Left forelimb (tissue), 1 donor: ENCODE measurements around the gene IAPP.
"Not testable (repeated sequence)": the region's sequence is repeated elsewhere in the genome, so short reads cannot be mapped to it uniquely, and the experiment has no call there.

Experiments used
- DNase-seq: peaks from one replicate; pipeline ENCODE4 v3.0.0-alpha.2; 2018; ENCODE audit warnings: low spot score

The IAPP gene

DNA sequence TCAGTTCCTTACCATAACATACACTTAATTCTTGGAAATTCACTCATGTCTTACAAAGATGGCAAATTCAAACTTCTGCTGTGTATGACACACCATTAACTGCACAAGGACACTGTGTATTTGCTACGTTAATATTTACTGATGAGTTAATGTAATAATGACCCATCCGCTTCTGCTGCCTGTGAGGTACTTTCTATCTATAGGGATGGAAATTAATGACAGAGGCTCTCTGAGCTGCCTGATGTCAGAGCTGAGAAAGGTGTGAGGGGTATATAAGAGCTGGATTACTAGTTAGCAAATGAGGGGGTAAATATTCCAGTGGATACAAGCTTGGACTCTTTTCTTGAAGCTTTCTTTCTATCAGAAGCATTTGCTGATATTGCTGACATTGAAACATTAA lies at the start of gene IAPP:
IAPP (plus strand) TSS at position 301 of the 400 bp plus-strand sequence. CDS start 450 bp downstream, outside the sequence.
- no peak for DNase-seq

DNA sequence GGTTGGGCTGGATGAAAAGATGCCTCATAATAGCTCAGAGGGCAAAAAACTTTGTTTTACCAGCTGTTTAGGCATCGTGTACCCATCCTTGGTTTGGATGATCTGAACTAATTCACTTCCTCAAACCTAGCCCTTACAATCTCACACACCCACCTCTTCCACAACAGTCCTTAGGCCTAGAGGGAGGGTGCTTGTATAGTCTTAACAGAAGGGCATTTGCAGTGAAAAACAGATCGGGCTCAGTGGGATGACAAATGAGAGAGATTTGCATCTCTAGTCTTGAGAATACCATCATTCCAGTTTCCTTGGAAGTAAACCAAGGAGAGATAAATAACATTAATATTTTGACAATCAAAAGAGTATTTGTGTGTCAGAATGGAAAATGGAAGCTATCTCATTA lies 49.0 kb upstream of the IAPP start:
- DNase-seq, result no peak

DNA sequence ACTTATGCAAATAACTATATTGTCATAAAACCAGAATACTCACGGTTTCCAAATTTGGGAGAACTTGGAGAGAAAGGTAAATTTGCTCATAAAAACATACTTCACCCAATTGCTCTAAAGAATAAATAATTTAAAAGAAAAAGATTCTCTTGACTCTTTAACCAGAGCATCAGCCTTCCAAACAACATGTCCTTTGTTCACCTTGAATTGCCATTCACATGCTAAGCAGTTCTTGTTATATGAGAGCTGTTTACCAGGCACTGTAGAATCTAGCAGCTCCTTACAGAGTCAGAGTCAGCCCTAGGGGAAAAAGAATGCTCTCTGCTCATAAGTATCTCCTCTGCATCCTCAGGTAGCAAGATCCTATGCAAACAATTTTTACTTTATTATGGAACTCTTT lies 48.2 kb upstream of the IAPP start:
- DNase-seq, result no peak

DNA sequence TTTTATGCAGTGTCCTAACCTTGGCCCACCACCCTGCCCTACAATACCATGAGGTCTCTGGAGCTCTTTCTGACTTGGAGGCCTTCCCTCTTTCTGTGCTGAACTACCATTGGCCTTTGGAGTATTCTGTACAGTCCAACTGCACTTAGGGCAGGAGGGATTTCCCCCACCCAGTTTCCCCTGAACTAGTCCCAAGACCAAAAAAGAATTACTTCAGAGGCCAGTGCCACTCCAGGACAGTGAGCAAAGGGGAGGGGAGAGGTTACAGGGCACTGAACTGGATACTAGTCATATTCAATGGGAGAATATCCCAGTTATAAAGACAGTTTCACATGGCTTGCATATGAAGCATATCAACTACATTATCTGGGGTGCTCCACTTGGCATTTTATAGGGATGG lies 44.1 kb upstream of the IAPP start:
- DNase-seq, result no peak

DNA sequence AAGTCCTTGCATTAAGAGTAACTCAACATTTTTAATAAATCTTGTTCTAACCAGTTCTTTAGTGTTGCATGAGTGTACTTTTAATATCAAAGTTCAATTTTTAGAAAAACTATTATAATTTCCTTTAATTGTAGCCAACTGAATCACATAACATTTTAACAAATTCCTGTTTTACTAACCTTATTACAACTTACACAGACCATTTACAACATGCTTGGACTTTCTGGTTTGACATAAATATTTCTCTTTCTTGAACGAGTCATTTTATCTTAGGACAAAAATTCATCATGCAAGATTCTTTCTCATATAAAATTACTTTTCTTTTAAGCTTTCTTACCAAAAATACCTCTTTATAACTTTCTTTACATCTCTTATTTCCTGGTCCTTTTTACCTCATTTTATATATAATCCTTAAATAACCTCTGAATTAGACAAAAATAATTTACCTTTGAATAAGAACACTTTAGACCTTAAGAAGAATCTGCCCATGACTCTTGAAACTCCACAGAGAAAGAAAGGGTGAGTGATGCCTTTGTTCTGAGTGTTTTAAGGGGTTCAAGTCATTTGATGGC lies 41.9 kb upstream of the IAPP start:
- no peak for DNase-seq

DNA sequence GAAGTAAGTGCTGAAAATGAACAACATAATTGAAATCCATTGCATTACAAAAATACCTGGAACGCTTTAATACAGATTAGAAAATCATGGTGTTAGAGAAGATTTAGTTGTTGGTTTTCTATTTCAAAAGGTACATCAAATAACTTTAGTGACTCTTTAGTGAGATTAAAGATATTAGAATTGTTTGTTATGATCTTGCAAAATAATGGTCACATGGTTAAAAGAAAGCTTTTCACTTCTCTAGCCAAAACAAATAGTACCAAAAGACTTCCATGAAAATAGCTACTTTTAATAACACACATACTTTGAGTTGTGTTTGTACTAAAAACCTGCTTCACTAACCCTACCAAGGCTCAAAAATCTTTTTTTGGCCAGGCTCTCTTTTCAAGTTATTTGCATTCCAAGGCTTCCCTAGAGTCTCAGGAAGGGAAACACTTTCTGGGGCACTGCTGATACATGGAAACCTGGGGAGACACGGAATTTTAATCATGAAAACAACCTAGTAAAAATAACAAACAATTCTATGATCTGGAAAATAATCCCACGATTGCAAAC lies 37.9 kb upstream of the IAPP start, which contains the start of gene SLCO1A2:
SLCO1A2 (minus strand) TSS at position 147 of the 555 bp plus-strand sequence. CDS start 270 bp downstream, outside the sequence.
- DNase-seq, result no peak

DNA sequence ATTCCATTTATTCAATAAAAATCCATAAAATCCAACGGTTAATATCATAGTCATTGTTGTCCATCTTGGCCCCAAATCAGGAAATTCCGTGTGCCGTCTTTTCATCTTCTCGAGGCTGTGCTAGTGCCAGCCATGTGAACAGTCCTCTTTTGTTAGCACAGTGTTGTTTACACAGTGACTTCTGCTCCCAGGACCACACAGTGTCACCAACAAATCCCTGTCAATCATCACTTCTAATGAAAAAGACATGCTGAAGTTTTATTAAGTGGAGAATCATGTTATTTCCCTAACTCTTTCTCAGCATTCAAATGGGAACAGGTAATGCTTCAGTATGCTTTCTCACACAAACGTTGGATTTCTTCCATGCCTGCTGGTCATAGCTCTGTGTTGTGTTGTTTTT lies 36.0 kb upstream of the IAPP start:
- DNase-seq, result no peak

DNA sequence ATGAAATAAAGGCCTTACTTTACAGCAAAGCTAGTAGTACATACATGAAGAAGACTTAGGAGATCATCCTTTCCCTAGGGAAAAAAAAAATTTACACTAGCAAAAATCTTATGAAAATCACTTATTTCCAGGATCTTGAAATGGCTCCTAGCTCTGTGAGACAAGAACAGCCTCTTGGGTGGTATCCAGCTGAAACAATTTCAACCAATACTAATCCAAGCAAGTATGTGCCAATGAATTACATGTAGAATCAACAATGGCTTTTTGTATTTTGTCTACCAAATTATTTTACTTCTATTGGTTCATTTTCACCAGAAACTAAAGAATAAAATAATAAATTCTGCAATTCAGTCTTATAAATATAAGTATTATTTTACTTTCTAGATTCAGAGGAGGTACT lies 35.2 kb upstream of the IAPP start:
- no peak for DNase-seq

DNA sequence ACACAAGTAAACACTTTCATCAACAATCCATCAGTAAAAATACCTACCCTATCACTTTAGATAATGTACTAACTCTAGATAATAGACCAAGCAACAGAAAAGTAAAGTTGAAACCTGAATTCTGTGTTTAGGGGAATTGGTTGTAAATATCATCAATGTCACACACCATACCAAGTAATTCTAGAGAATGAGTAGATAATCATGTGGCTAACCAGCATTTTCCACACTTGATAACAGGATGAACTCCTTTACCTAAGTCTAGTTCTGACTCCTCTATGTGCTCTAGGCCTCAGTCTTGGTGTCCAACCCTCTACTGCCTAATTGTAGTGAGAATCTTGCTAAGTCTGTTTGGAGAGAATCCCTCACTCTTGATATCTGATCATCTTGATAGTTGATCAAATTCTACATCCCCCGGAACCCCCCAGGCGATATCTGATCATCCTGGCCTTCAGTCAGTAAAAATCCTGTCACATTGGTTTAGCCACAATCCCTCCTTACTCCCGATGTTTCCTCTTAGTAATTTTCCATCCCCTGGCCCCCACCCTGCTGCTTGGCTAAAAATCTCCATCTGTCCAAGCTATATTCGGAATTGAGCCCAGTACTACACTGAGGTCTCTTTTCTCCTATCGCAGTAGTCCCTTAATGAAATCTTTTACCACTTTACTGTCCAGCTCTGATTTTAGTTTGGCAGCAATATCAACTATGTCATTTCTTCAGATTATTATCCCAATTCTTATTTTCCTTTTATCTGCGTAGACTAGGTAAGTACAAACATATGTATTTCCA lies 34.5 kb upstream of the IAPP start:
- no peak for DNase-seq

DNA sequence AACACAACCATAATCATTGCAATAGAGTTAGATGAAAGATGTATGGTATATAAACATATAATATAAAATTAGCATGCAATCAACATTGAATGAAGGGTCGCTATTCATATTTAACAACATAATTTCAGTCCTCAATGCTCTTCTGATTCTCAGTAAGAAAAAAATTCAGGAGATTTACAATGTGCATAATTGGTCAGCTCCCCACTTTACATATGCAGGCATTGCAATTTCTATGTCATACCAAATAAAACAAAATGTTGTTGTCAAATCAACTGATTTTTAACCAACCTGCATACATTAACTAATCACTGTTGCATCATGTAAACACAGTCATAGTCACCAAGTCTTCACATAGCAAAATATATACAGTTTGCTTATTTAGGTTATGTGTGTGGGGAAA lies 32.8 kb upstream of the IAPP start:
- no peak for DNase-seq

DNA sequence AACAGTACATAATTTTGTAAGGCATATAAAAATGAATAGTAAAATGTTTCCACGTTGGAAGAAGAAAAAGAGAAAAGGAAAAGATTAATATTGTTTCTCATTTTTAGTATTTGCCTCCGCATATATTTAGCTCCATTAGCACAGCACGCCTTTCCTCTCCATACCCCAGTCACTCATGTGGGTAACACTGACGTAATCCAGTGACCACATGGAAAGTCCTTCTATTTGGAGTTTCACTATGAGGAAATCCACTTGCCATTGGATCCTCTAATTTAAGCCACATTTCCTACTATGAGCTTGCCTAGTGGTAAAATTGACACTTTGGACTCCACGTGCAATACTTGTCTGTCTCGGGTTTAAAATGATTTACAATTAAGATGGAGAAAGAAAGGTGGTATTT lies 32.3 kb upstream of the IAPP start:
- DNase-seq, result no peak

DNA sequence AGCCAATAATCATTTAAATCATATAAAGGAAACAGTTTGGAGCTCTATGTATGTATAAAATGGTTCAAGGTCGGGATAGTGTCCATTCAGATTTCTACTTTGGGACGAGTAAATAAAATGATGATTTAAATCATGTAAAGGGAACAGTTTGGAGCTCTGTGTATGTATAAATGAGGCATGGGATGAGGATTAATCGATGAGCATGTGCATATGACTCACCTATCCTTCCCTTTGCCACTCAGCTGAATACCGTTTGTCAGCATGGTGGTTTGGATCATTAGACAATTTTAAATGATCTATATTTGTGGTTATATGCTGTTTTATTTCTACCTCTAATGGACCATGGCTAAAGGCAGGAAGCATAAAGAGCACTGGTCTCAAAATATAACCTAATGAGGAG lies 30.9 kb upstream of the IAPP start:
- no peak for DNase-seq

DNA sequence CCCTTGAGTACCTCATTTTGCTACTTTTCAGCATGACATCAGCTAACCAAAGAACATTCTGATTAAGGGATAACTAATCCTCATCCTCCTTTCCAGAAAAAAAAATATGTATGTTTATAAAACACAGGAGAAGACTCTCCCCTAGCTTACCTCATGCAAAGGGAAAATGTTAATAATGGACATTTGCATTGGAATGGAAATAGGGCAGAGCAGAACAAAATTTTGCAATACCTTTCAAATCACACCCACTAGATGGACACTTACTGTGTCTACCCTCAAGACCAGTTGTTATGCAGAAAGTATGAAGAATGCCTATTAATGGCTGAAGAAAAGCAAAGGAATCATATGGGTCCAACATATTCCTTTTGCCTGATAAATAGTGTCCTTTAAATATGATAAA lies 29.1 kb upstream of the IAPP start:
- DNase-seq, result no peak

DNA sequence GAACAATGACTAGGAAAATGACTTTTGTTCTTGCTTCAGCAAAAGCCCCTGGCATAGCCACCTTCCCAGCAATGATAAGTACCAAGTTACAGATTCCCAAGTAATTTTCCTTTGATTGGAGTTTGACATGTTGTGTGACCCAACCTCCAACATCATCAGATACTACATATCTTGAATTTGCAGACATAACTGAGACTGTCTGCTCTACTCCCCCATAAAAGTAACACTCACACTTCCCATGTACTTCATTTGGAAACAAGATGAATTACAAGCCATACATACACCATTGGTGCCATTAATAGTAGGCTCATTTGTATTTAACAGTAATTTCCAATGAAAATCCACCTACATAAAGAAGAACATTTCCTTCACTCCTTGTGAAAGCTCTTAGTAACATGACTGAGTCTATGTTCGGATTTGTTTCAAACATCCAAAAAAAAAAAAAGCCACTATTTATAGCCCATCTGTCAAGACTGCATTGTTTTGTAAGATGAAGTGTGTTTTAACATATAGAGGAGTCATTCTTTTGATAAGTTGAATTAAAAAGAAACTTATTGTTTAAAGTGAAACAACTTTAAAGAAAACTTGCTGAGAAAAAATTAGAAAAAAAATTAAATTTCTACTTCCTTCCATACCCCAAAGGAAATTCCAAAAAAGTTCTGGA lies 26.0 kb upstream of the IAPP start:
- no peak for DNase-seq

DNA sequence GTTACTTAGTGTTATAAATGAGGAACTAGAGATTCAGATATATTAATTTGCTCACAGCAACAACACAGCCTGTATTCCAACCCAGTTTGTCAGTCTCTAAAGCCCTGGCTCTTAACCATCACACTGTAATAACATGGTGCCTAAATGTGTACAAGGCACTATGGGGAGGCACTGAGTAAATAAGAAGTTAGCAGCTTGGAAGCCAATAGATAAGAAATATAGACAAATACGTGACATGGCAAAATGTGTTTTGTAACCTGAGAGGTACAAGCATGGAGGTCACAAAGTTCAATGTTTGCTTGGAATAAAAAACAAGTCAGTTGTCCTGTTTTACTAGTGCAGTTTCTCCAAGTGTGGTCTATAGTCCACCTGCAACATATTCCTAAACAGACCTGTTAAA lies 21.7 kb upstream of the IAPP start:
- DNase-seq, result no peak

DNA sequence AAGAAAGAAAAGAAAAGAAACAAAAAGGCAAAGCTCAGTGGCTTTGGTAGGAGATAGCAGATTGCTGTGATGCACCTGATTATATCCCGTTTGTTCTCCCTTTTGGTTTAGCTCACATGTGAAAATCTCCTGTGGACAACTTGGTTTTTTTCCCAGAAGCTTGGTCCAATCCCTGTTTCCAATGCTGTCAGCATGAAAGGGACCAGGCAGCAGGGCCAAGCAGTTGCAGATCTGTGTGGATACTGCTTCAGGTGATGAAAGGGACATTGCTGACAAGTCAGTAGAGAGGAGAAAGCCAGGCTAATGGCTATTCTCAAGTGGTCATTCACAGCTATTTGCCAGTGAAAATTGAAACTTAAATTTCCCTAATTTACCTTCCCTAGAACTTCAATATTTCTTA lies 19.2 kb upstream of the IAPP start:
- no peak for DNase-seq

DNA sequence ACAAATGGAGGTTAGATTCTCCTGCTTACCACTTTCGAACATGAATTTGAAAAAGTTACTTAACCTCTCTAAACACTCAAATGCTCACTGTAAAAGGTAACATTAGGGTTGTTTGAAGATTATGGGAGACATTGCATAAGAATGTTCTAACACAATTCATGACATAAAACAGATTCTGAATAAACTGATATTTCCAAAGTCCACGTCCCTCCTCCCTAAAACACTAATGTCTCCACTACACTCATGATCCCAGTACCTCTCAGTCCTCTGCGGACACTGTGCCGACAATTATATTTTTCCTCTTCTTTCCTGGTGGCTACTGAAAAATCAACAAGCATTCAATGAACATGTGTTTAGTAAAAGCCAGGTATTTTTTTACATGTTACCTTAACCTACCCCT lies 18.8 kb upstream of the IAPP start:
- DNase-seq, result no peak

DNA sequence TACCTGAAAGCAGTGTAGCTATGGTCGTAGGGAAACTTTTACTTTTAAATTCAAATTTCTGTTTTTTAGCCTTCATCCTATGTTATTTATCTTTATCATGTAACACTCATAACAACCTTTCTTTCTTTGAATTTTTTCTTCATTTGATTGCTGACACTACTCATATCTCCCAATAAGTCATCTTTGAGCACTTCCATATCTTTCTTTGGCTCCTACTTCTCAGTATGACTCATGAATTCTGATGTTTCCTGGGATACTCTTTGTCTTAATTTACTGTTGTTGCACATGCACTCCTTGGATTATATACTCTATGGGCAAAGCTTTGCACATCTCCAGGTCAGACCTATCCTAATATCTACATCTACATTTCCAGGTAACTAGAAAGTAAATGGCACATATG lies 18.1 kb upstream of the IAPP start:
- DNase-seq, result no peak

DNA sequence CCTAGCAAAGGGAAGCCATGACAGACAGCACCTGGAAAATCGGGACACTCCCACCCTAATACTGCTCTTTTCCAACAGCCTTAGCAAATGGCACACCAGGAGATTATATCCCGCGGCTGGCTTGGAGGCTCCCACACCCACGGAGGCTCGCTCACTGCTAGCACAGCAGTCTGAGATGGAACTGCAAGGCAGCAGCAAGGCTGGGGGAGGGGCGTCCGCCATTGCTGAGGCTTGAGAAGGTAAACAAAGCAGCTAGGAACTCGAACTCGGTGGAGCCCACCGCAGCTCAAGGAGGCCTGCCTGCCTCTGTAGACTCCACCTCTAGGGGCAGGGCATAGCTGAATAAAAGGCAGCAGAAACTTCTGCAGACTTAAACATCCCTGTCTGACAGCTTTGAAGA lies 12.1 kb upstream of the IAPP start:
- DNase-seq, result not testable (repeated sequence)

DNA sequence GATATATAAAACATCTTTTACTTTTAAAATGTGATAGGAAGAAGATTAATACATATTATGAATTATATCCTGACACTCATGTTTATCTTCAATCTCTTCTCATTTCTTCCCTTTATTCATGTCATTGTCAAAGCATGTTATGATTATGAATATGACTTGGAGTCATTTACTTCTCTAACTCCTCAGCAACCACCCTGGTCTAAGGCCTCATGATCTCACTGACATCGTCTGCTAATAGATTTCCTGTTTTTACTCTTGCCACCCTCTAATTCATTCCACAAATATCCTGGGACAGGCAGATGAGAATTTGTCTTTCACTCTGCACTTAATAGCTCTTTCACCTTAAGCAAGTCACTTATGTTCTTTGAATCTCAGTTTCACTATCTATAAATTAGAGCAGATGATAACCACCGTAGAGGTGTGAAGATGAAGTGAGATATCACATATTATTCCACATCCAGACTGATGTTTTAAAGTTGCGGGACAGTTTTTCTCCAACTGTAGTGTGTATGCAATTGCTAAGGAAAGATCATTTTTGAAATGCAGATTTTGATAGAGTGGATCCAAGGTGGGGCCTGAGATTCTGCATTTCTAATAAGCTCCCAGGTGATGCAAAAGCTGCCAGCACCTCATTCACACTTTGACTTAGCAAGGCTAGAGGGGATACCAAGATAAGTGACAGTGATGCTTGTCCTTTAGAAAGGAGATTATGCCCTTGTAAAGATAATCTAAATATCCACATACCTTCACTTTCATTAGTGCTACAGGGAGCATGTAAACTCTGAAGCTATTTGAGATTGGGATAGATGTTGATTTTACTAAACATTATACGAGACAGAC lies 3.3 kb upstream of the IAPP start:
- DNase-seq, result no peak

DNA sequence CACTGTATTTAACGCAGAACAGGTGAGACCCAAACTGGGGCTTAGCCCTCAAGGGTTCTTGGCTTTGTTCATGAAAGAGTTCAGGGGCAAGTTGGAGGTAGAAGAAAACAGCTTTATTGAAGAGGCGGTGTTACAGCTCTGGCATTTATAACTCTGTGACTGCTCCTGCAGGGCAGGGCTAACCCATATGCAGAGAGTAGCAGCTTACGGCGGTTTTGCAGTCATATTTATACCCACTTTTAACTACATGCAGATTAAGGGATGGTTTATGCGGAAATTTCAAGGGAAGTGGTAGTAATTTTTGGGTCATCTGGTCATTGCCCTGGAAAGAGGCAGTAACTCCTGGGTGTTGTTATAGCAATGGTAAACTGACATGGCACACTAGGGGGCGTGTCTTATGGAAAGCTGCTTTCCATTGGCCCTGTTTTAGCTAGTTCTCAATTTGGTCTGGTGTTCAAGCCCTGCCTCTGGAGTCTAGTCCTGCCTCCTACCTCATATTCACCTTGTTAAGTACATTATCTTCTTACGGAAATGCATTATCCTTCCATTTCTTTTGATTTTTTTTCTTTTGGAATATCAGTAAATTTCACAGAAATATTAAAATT lies 1.8 kb upstream of the IAPP start:
- no peak for DNase-seq

DNA sequence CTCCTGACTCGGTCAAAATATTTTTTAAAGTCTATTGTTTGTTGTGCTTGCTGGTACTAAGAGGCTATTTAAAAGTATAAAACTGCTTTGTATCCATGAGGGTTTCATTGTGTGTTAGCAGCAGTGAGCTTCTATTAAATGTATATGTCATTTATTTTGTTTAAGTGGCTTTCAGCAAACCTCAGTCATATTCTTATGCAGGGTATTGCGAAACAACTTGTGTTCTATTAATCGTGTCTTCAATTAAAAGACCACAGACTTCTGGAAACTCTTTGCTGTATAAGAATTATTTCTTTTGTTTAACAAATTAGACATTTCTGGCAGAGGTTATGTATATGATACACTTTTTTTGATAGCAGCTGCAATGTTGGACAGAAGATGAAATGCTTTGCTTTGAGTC lies 6.5 kb downstream of the IAPP start:
- no peak for DNase-seq
